ENCODE results near the gene TBC1D3C.
"Not testable (repeated sequence)": the region's sequence is repeated elsewhere in the genome, so short reads cannot be mapped to it uniquely, and the experiment has no call there.

TBC1D3C gene

GRCh38 chr17:38068534-38068933 is at the start of gene TBC1D3C:
Gene TBC1D3C, minus strand, starts transcription at chr17:38068634. Its CDS starts 1,568 bp downstream, at chr17:38067066.
- not testable (repeated sequence) for DNase-seq

- DNase-seq: not testable (repeated sequence)
Measured at GRCh38 chr17:38099262-38099661, 30.8 kb upstream of the TBC1D3C start.

DNA sequence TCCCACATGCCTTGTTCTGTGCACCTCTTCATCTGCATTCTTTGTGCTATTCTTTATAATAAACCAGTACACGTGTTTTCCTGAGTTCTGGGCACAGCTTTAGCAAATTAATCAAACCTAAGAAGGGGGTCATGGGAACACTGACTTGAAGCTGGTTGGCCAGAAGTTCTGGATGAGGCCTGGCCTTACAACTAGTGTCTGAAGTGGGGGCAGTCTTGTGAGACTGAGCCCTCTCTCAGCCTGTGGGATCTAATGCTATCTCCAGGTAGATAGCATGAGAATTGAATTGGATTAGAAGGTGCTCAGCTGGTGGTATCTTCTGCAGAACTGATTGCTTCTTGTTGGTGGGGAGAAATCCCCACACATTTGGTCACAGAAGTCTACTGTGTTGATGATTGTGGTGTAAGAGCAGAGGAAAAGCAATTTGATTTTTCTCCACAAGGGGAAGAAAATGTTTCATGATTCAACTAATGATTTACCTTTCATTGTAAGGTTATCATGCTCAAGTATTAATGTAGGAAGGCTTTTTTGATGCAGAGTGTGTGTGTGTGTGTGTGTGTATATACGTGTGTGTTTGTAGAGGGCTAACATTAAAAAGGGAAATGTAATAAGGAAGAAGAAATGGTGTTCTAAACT is 25.7 kb upstream of the TBC1D3C start:
- DNase-seq: not testable (repeated sequence)

GRCh38 chr17:38088120-38088519 is 19.7 kb upstream of the TBC1D3C start:
- DNase-seq: not testable (repeated sequence)

- not testable (repeated sequence) for DNase-seq
Measured at GRCh38 chr17:38087344-38087743, 18.9 kb upstream of the TBC1D3C start.
